HEK293 (cell line): ENCODE measurements around the gene FIS1.

Experiments used
- KLF9 ChIP-seq: fragments of 450-650 bp; formaldehyde crosslinking; IDR thresholded peaks from 2 replicates; pipeline ENCODE4 v1.5.1; 2016; ENCODE audit warnings: missing biosample characterization, missing genetic modification characterization, low read depth
- PBX3 ChIP-seq: sonication (generic); formaldehyde crosslinking; IDR thresholded peaks from 2 replicates; pipeline ENCODE4 v1.8.1; 2022; ENCODE audit warnings: mild to moderate bottlenecking, moderate library complexity, missing genetic modification reagents
- ZNF169 ChIP-seq: fragments of 450-650 bp; formaldehyde crosslinking; IDR thresholded peaks from 2 replicates; pipeline ENCODE4 v1.5.1; 2016; ENCODE audit warnings: missing biosample characterization, missing genetic modification characterization
- ZNF239 ChIP-seq: fragments of 450-650 bp; formaldehyde crosslinking; IDR thresholded peaks from 2 replicates; pipeline ENCODE4 v1.5.1; 2016; ENCODE audit warnings: missing biosample characterization, missing genetic modification characterization
- ZNF518A ChIP-seq: fragments of 450-650 bp; formaldehyde crosslinking; conservative IDR thresholded peaks from 2 replicates; pipeline ENCODE4 v1.5.1; 2016; ENCODE audit warnings: low read depth, missing biosample characterization, missing genetic modification characterization
- ZNF704 ChIP-seq: fragments of 450-650 bp; formaldehyde crosslinking; IDR thresholded peaks from 2 replicates; pipeline ENCODE4 v1.5.1; 2016; ENCODE audit warnings: missing biosample characterization, missing genetic modification characterization
- ZNF747 ChIP-seq: fragments of 450-650 bp; formaldehyde crosslinking; IDR thresholded peaks from 2 replicates; pipeline ENCODE4 v1.5.1; 2016; ENCODE audit warnings: missing biosample characterization, missing genetic modification characterization
- TF ChIP-seq, protein P1 (sequence below): fragments of 450-650 bp; formaldehyde crosslinking; IDR thresholded peaks from 2 replicates; pipeline ENCODE4 v1.5.1; 2016; ENCODE audit warnings: missing biosample characterization, missing genetic modification characterization
- TF ChIP-seq, protein P2 (sequence below): fragments of 450-650 bp; formaldehyde crosslinking; IDR thresholded peaks from 2 replicates; pipeline ENCODE4 v1.5.1; 2016; ENCODE audit warnings: missing biosample characterization, missing genetic modification characterization, borderline replicate concordance

DNA sequence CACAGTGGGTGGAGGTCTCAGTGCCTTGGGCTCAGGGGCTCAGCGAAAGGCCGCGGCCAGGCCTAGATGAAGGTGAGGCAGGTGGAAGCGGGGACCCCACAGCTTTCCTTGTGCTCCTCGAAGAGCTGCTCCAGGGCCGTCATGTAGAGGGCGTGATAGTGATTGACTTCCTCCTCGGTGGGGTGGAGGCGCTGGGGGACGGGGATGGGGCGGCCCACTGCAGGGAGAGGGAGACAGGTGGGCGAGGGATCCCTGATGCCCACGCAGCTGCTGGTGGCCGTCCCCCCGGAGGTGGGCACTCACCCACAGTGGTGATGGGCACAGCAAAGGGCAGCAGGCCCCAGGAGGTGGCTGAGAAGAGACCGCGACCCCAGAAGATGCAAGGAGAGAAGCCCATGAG, 49.0 kb downstream of the FIS1 start:
- TF ChIP-seq, protein P1, sequence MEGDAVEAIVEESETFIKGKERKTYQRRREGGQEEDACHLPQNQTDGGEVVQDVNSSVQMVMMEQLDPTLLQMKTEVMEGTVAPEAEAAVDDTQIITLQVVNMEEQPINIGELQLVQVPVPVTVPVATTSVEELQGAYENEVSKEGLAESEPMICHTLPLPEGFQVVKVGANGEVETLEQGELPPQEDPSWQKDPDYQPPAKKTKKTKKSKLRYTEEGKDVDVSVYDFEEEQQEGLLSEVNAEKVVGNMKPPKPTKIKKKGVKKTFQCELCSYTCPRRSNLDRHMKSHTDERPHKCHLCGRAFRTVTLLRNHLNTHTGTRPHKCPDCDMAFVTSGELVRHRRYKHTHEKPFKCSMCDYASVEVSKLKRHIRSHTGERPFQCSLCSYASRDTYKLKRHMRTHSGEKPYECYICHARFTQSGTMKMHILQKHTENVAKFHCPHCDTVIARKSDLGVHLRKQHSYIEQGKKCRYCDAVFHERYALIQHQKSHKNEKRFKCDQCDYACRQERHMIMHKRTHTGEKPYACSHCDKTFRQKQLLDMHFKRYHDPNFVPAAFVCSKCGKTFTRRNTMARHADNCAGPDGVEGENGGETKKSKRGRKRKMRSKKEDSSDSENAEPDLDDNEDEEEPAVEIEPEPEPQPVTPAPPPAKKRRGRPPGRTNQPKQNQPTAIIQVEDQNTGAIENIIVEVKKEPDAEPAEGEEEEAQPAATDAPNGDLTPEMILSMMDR (tag by site-specific recombination): no peak
- TF ChIP-seq ZNF239: no peak
- no peak for TF ChIP-seq ZNF518A (tag by site-specific recombination)
- no peak for TF ChIP-seq PBX3 (CRISPR knock-in tag)
- TF ChIP-seq ZNF704: no peak
- TF ChIP-seq ZNF169 (tag by site-specific recombination): no peak
- TF ChIP-seq KLF9 (tag by site-specific recombination): no peak
- TF ChIP-seq ZNF747 (tag by site-specific recombination): no peak
- TF ChIP-seq, protein P2, sequence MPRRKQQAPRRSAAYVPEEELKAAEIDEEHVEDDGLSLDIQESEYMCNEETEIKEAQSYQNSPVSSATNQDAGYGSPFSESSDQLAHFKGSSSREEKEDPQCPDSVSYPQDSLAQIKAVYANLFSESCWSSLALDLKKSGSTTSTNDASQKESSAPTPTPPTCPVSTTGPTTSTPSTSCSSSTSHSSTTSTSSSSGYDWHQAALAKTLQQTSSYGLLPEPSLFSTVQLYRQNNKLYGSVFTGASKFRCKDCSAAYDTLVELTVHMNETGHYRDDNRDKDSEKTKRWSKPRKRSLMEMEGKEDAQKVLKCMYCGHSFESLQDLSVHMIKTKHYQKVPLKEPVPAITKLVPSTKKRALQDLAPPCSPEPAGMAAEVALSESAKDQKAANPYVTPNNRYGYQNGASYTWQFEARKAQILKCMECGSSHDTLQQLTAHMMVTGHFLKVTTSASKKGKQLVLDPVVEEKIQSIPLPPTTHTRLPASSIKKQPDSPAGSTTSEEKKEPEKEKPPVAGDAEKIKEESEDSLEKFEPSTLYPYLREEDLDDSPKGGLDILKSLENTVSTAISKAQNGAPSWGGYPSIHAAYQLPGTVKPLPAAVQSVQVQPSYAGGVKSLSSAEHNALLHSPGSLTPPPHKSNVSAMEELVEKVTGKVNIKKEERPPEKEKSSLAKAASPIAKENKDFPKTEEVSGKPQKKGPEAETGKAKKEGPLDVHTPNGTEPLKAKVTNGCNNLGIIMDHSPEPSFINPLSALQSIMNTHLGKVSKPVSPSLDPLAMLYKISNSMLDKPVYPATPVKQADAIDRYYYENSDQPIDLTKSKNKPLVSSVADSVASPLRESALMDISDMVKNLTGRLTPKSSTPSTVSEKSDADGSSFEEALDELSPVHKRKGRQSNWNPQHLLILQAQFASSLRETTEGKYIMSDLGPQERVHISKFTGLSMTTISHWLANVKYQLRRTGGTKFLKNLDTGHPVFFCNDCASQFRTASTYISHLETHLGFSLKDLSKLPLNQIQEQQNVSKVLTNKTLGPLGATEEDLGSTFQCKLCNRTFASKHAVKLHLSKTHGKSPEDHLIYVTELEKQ (tag by site-specific recombination): no peak
